Lower leg skin (tissue), 3 donors: Measurements from ENCODE around the gene DSTN.

Experiments used
- POLR2A ChIP-seq, 2 donors: fragments of 450-650 bp; IDR thresholded peaks; one replicate each; pipeline ENCODE4 v1.6.1; 2016 to 2017; ENCODE audit warnings: antibody characterized with exemption in 2 of 2, mild to moderate bottlenecking in 1 of 2, moderate library complexity in 1 of 2
- TF ChIP-seq, protein P1 (sequence below), 3 donors: fragments of 450-650 bp; IDR thresholded peaks; one replicate each; pipeline ENCODE4 v1.5.1; 2016; ENCODE audit warnings: antibody characterized with exemption in 3 of 3, mild to moderate bottlenecking in 3 of 3, moderate library complexity in 2 of 3

DNA sequence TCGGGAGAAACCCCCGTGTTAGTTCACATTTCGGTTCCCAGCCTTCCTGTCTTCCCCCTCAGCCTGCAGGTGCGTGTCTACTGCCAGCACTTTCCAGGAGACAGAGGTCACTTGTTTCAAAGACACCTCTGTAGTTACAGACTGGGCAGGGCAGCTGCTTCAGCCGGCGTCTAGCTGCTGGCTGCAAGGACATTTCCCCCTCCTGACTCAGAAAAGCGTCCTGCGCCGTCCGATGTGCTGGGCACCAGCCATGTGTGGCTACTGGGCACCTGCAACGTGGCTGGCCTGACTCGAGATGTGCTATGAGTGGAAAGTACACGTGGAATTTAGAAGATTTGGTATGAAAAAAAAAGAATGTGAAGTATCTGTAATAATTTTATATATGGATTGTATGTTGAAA lies 74.6 kb downstream of the DSTN start:
- TF ChIP-seq, protein P1, sequence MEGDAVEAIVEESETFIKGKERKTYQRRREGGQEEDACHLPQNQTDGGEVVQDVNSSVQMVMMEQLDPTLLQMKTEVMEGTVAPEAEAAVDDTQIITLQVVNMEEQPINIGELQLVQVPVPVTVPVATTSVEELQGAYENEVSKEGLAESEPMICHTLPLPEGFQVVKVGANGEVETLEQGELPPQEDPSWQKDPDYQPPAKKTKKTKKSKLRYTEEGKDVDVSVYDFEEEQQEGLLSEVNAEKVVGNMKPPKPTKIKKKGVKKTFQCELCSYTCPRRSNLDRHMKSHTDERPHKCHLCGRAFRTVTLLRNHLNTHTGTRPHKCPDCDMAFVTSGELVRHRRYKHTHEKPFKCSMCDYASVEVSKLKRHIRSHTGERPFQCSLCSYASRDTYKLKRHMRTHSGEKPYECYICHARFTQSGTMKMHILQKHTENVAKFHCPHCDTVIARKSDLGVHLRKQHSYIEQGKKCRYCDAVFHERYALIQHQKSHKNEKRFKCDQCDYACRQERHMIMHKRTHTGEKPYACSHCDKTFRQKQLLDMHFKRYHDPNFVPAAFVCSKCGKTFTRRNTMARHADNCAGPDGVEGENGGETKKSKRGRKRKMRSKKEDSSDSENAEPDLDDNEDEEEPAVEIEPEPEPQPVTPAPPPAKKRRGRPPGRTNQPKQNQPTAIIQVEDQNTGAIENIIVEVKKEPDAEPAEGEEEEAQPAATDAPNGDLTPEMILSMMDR (IDR thresholded peaks at IDR 0.05), result no peak
- TF ChIP-seq POLR2A (IDR thresholded peaks at IDR 0.05), result no peak
